K562 treated with DMSO at 1 percent for 4 hours (cell line): Measurements from ENCODE around the gene KLHDC10. TPM values are rescaled to one million over a fixed set of nuclear protein-coding genes. Genes with fewer than 3 reads are reported as not detected.

Experiments used
- total RNA-seq: library from RNA; unstranded; fragments of 300-600 nt; gene quantifications from 2 replicates; pipeline ENCODE4 v1.2.3, GENCODE V29; 2022; ENCODE audit not compliant: insufficient read depth

Gene KLHDC10, protein sequence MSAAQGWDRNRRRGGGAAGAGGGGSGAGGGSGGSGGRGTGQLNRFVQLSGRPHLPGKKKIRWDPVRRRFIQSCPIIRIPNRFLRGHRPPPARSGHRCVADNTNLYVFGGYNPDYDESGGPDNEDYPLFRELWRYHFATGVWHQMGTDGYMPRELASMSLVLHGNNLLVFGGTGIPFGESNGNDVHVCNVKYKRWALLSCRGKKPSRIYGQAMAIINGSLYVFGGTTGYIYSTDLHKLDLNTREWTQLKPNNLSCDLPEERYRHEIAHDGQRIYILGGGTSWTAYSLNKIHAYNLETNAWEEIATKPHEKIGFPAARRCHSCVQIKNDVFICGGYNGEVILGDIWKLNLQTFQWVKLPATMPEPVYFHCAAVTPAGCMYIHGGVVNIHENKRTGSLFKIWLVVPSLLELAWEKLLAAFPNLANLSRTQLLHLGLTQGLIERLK
- total RNA-seq, result 14.2 and 19.3 TPM in 2 replicates

DNA sequence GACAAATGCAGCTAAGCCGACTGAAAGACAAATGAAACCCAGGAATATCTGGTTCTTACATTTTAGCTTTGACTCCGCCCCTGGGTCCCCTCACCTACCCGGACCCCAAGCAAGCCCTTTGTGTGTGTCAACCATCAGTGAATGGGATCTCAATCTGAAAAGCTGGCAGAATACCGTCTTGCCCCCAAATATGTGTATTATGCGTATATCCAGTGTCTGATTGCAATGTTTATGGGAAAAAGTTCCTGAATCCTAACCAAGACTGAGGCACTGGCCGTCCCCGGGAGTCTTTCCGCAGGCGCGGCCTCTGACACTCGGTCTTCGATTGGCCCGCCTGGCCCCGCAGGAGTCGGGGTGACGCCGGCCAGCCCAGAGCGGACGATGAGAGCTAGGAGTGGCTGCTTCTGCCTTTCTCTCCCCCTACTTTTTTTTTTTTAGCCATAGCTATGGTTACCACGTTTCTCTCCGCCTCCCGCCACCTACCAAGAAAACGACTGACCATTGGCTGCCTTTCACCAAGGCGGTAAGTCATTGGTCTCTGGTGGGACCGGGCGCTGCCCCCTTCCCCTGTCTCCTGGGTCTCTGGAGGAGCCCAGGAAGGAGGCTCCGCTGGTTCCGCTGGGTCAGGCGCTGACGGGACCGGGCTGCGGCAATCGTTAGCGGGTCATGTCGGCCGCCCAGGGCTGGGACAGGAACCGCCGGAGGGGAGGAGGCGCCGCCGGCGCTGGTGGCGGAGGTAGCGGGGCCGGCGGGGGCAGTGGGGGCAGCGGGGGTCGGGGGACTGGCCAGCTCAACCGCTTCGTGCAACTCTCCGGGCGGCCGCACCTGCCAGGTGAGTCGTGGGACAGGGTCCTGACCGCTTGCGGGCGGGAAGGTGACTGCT, at the start of gene KLHDC10:
KLHDC10 (plus strand) TSS at position 557 of the 883 bp plus-strand sequence; CDS start at position 667, 110 bp downstream.

Other genes starting within 250 kb of the KLHDC10 start
- 32.5 and 37.3 TPM in 2 replicates for gene UBE2H, start 117.6 kb upstream of the KLHDC10 start, total RNA-seq
- 32.3 and 42.8 TPM in 2 replicates for gene ZC3HC1, start 19.2 kb upstream of the KLHDC10 start, total RNA-seq
- gene TMEM209, start 134.9 kb downstream of the KLHDC10 start, total RNA-seq, result 21.2 and 22.1 TPM in 2 replicates
- gene SSMEM1, start 137.3 kb downstream of the KLHDC10 start, total RNA-seq, result not detected in 2 replicates
- not detected in 2 replicates for gene CPA2, start 196.3 kb downstream of the KLHDC10 start, total RNA-seq
- gene CPA4, start 222.6 kb downstream of the KLHDC10 start, total RNA-seq, result not detected in 2 replicates